ENCODE measurements around the gene CRYBA1.
"Not testable (repeated sequence)": the region's sequence is repeated elsewhere in the genome, so short reads cannot be mapped to it uniquely, and the experiment has no call there.

CRYBA1 gene

GRCh38 chr17:29256735-29257466 lies 10.2 kb downstream of the CRYBA1 start:
- no peak overlapping the region for H3K4me3 ChIP-seq (ENCODE audit: low read length)
- TF ChIP-seq, protein P1, sequence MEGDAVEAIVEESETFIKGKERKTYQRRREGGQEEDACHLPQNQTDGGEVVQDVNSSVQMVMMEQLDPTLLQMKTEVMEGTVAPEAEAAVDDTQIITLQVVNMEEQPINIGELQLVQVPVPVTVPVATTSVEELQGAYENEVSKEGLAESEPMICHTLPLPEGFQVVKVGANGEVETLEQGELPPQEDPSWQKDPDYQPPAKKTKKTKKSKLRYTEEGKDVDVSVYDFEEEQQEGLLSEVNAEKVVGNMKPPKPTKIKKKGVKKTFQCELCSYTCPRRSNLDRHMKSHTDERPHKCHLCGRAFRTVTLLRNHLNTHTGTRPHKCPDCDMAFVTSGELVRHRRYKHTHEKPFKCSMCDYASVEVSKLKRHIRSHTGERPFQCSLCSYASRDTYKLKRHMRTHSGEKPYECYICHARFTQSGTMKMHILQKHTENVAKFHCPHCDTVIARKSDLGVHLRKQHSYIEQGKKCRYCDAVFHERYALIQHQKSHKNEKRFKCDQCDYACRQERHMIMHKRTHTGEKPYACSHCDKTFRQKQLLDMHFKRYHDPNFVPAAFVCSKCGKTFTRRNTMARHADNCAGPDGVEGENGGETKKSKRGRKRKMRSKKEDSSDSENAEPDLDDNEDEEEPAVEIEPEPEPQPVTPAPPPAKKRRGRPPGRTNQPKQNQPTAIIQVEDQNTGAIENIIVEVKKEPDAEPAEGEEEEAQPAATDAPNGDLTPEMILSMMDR (conservative IDR thresholded peaks at IDR 0.05; ENCODE audit: low read depth, low read length) = no peak
- DNase-seq (ENCODE audit: low read depth) = no peak

DNA sequence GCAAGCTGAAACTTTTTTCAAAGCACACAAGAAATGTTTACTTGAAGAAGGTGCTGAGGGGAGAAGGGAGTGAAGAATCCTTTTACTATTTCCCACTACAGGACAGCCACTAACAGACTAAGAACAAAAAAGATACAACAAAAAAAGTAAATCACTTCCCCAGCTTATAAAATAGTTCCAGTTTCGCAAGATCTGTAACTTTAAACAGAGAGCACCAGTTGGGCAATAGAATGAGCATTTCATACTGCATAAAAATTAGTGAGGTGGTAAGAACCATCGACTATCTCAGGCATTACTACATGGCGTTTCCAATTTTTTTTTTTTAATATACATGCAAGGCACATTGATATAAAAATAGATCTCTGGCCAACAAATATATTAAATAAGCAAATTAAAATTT lies 11.1 kb downstream of the CRYBA1 start:
- TF ChIP-seq, protein P1 (conservative IDR thresholded peaks at IDR 0.05; ENCODE audit: low read depth, low read length) = no peak
- no peak for DNase-seq (ENCODE audit: low read depth)
- H3K4me3 ChIP-seq (ENCODE audit: low read length) = no peak overlapping the region

DNA sequence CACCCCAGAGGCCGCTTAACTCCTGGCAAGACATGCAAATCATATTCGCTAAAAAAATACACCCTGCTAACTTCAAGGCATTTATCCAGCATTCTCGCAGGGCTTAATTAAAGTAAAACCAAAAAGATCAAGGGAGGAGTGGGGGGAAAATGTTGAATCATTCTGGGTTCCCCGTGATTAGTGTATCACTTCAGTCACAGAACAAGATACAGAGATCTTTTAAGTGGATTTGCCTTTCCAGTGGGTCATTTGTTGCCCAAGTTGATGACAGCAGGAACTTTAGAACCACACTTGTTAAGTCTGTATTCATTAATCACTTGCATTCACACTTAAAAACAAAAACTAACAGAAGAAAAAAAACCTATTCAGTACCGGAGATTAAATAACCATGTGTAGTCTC lies 17.3 kb downstream of the CRYBA1 start:
- H3K4me3 ChIP-seq (ENCODE audit: low read length) = no peak overlapping the region
- TF ChIP-seq, protein P1 (conservative IDR thresholded peaks at IDR 0.05; ENCODE audit: low read depth, low read length) = no peak
- peak; percentile 32 for DNase-seq (ENCODE audit: low read depth)

DNA sequence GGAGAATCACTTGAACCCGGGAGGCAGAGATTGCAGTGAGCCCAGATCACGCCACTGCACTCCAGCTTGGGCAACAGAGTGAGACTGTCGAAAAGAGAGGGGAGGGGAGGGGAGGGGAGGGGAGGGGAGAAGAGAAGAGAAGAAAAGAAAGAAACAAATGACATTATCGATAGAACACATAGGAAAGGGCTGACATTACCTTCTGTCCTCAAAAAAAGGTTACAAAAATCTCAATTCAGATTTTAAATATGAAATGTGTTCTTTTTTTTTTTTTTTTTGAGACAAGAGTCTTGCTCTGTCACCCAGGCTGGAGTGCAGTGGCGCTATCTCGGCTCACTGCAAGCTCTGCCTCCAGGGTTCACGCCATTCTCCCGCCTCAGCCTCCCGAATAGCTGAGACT lies 25.3 kb downstream of the CRYBA1 start:
- DNase-seq (ENCODE audit: low read depth); H3K4me3 ChIP-seq (ENCODE audit: low read length): not testable (repeated sequence)

DNA sequence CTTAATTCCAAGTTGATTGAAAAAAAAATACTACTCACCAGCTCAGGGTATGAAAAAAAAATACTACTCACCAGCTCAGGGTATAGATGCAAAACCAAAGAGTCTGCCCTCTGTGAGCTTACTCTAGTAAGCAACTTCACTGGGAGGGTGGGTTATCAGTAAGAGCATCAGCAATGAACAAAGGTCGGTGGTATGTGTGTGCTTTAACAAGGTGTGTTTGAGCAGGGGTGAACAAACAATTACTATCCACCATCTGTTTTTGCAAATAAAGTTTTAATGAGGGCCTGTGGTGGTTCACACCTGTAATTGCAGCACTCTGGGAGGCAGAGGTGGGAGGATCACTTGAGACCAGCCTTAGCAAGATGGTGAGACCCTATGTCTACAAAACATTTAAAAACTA lies 27.3 kb downstream of the CRYBA1 start:
- no peak for DNase-seq (ENCODE audit: low read depth)
- no peak overlapping the region for H3K4me3 ChIP-seq (ENCODE audit: low read length)
- TF ChIP-seq, protein P1 (conservative IDR thresholded peaks at IDR 0.05; ENCODE audit: low read depth, low read length) = no peak

GRCh38 chr17:29278692-29279091 lies 32.0 kb downstream of the CRYBA1 start:
- no peak overlapping the region for H3K4me3 ChIP-seq (ENCODE audit: low read length)
- no peak for DNase-seq (ENCODE audit: low read depth)
- TF ChIP-seq, protein P1 (conservative IDR thresholded peaks at IDR 0.05; ENCODE audit: low read depth, low read length) = no peak

DNA sequence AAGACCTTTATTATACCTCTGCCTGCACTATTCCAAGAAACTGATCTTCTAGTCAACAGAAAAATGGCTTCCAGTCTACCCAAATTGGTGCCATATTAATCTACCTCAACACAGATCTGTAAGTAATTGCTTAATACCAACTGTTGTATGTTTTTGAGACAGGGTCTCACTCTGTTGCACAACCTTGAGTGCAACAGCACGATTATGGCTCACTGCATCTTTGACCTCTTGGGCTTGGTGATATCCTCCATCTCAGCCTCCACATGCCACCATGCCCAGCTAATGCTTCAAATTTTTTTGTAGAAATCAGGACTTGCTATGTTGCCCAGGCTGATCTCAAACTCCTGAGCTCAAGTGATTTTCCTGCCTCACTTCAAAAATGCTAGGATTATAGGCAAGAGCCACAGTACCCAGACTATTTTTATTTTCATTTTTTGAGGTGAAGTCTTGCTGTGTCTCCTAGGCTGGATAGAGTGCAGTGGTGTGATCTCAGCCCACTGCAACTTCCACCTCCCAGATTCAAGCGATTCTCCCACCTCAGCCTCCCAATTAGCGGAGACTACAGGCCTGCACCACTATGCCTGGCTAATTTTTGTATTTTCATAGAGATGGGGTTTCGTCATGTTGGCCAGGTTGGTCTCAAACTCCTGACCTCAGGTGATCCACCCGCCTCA lies 32.9 kb downstream of the CRYBA1 start:
- no peak overlapping the region for H3K4me3 ChIP-seq (ENCODE audit: low read length)
- DNase-seq (ENCODE audit: low read depth) = no peak
- TF ChIP-seq, protein P1 (conservative IDR thresholded peaks at IDR 0.05; ENCODE audit: low read depth, low read length) = no peak

Data from retinal pigment epithelial cell (primary cell).